Panc1 (cell line): ENCODE results near the gene TBX21. TPM values are rescaled to one million over a fixed set of nuclear protein-coding genes. Genes with fewer than 3 reads are reported as not detected.
A peak's percentile ranks its signal among the peaks of the same experiment; 100 is the strongest.

Experiments used
- ATAC-seq: fragments of 200-7000 bp; cut with Tn5 transposase; 2 replicates; pipeline ENCODE4 v1.9.1; 2020; ENCODE audit warnings: mild to moderate bottlenecking, moderate library complexity
- BruUV-seq: library from RNA; stranded (reverse); fragments of 400-500 nt; replicated peaks from 2 replicates; lab custom pipeline; 2021; lab: Mats Ljungman, UMichigan
- CTCF ChIA-PET: fragments of 300-600 bp; sonication (Branson Sonifier 250); formaldehyde crosslinking; loops from one replicate; lab custom pipeline; 2022; ENCODE audit warnings: antibody characterized with exemption; lab: Charles Lee
- POLR2A ChIA-PET: fragments of 300-600 bp; sonication (Branson Sonifier 250); formaldehyde crosslinking; loops from one replicate; lab custom pipeline; 2022; ENCODE audit warnings: antibody characterized with exemption; lab: Charles Lee
- DNase-seq: peaks from one replicate; pipeline ENCODE4 v3.0.0-alpha.2; 2010; ENCODE audit warnings: low read depth, low spot score
- H3K27ac ChIP-seq: 2 replicates; pipeline ENCODE4 v1.5.1; 2011; ENCODE audit warnings: mild to moderate bottlenecking, low read length, inconsistent platforms
- H3K27me3 ChIP-seq: fragments of 200-500 bp; sonication (Bioruptor generic); 2 replicates; pipeline ENCODE4 v1.6.0; 2014; ENCODE audit warnings: low read length, inconsistent platforms; ENCODE audit not compliant: control insufficient read depth, insufficient read depth
- H3K36me3 ChIP-seq: fragments of 200-500 bp; sonication (Bioruptor generic); 2 replicates; pipeline ENCODE4 v1.5.1; 2014; ENCODE audit warnings: inconsistent platforms, mild to moderate bottlenecking, low read length, moderate library complexity; ENCODE audit not compliant: control insufficient read depth, insufficient read depth
- H3K4me1 ChIP-seq: 2 replicates; pipeline ENCODE4 v1.5.1; 2011; ENCODE audit warnings: inconsistent platforms, mild to moderate bottlenecking, low read length, moderate library complexity; ENCODE audit not compliant: control insufficient read depth, insufficient read depth
- H3K4me3 ChIP-seq, 2 experiments: 2 replicates each; pipeline ENCODE4 v1.5.1; 2011 to 2012; ENCODE audit warnings: low read depth in 2 of 2, low read length in 2 of 2, mild to moderate bottlenecking in 2 of 2, inconsistent platforms in 1 of 2, moderate library complexity in 1 of 2
- H3K9me3 ChIP-seq: fragments of 200-500 bp; sonication (Bioruptor generic); 2 replicates; pipeline ENCODE4 v1.5.1; 2014; ENCODE audit warnings: low read depth, mild to moderate bottlenecking, inconsistent platforms, low read length, moderate library complexity; ENCODE audit not compliant: control insufficient read depth, insufficient read depth
- POLR2AphosphoS5 ChIP-seq: IDR thresholded peaks from 2 replicates; pipeline ENCODE4 v1.6.1; 2012; ENCODE audit warnings: mild to moderate bottlenecking, low read depth, low read length, moderate library complexity
- REST ChIP-seq, 2 experiments: IDR thresholded peaks; 2 replicates each; pipeline ENCODE4 v1.6.1; 2011 to 2012; ENCODE audit warnings: low read depth in 2 of 2, control low read depth in 1 of 2, low read length in 1 of 2, mild to moderate bottlenecking in 1 of 2, moderate library complexity in 1 of 2; ENCODE audit not compliant: insufficient read depth in 1 of 2
- SIN3A ChIP-seq: IDR thresholded peaks from 2 replicates; pipeline ENCODE4 v1.6.1; 2012; ENCODE audit warnings: low read depth, mild to moderate bottlenecking, low read length, moderate library complexity, borderline replicate concordance; ENCODE audit not compliant: insufficient read depth
- TCF7L2 ChIP-seq: IDR thresholded peaks from 2 replicates; pipeline ENCODE4 v1.6.1; 2011; ENCODE audit warnings: mild to moderate bottlenecking, low read depth, low read length, inconsistent platforms
- in situ Hi-C: cut with HindIII; loops from 2 replicates; pipeline ENCODE4 v1.10.0; 2016; ENCODE audit warnings: low sequenced_read_pairs, low pct_unique_long_range_greater_than_20kb
- intact Hi-C: fragments of 100-400 bp; cut with micrococcal nuclease; formaldehyde crosslinking; loops from one replicate; pipeline ENCODE4 v1.10.0; 2022; ENCODE audit not compliant: unreplicated experiment
- total RNA-seq: library from RNA; stranded (reverse); gene quantifications from one replicate; pipeline ENCODE4 v1.2.1, GENCODE V29; 2021; ENCODE audit not compliant: unreplicated experiment
- TF ChIP-seq, protein P1 (sequence below): fragments of 450-650 bp; IDR thresholded peaks from 2 replicates; pipeline ENCODE4 v1.5.1; 2017; ENCODE audit warnings: mild to moderate bottlenecking

The TBX21 gene
- total RNA-seq, 1 experiment from 2014 or later = 0.10 TPM

- CTCF ChIA-PET = interaction anchor here (0.6 kb wide), 1 partner anchor 34 kb away, joined by 3 read pairs; no protein-coding TSS in a partner anchor
- intact Hi-C loops (no loop called here), in situ Hi-C loops (no loop called here)
- H3K27me3 ChIP-seq = peaks cover 12% of the 10 kb centered on the region; the same call in 1 of the 2 replicates
- ATAC-seq (peak; percentile 44), DNase-seq (no peak)
- H3K4me1 ChIP-seq = no peaks in the 10 kb centered on the region
- POLR2A ChIA-PET = no interaction called here
- BruUV-seq = no TSS peak
- no peak for TF ChIP-seq SIN3A
- TF ChIP-seq, protein P1, sequence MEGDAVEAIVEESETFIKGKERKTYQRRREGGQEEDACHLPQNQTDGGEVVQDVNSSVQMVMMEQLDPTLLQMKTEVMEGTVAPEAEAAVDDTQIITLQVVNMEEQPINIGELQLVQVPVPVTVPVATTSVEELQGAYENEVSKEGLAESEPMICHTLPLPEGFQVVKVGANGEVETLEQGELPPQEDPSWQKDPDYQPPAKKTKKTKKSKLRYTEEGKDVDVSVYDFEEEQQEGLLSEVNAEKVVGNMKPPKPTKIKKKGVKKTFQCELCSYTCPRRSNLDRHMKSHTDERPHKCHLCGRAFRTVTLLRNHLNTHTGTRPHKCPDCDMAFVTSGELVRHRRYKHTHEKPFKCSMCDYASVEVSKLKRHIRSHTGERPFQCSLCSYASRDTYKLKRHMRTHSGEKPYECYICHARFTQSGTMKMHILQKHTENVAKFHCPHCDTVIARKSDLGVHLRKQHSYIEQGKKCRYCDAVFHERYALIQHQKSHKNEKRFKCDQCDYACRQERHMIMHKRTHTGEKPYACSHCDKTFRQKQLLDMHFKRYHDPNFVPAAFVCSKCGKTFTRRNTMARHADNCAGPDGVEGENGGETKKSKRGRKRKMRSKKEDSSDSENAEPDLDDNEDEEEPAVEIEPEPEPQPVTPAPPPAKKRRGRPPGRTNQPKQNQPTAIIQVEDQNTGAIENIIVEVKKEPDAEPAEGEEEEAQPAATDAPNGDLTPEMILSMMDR = no peak
- TF ChIP-seq TCF7L2 = no peak
- no peak for TF ChIP-seq POLR2AphosphoS5
- no peak for TF ChIP-seq REST (IDR thresholded peaks at IDR 0.05; ENCODE audit: insufficient read depth in 1 of 2, low read depth in 2 of 2, low read length in 1 of 2)
- H3K4me3 ChIP-seq = peak overlapping the region in 1 of 2 experiments; percentile 28; a peak in 2 of 4 replicates
- H3K27ac ChIP-seq = no peak overlapping the region
- no peaks in the 10 kb centered on the region for H3K9me3 ChIP-seq
- no peaks in the 10 kb centered on the region for H3K36me3 ChIP-seq
Observed at GRCh38 chr17:47733674-47734410, 806 bp downstream of the TBX21 start.

- no peak for TF ChIP-seq SIN3A
- TF ChIP-seq TCF7L2 = no peak
- no peak for TF ChIP-seq REST (IDR thresholded peaks at IDR 0.05; ENCODE audit: insufficient read depth in 1 of 2, low read depth in 2 of 2, low read length in 1 of 2)
- ChIA-PET CTCF (no interaction called here), POLR2A (interaction anchor here (0.7 kb wide), 1 partner anchor 44 kb away, joined by 11 read pairs; no protein-coding TSS in a partner anchor)
Observed at GRCh38 chr17:47735139-47735464, 2.1 kb downstream of the TBX21 start.

More at GRCh38 chr17:47735139-47735464, 2.1 kb downstream of the TBX21 start:
- DNase-seq = no peak
- no peak for ATAC-seq
- no peaks in the 10 kb centered on the region for H3K9me3 ChIP-seq
- H3K27me3 ChIP-seq = peaks cover 12% of the 10 kb centered on the region; the same call in 1 of the 2 replicates
- H3K4me1 ChIP-seq = no peaks in the 10 kb centered on the region
- H3K36me3 ChIP-seq = no peaks in the 10 kb centered on the region
- intact Hi-C loops = no loop called here
- in situ Hi-C loops = no loop called here
- no TSS peak for BruUV-seq
- H3K4me3 ChIP-seq = no peak overlapping the region
- H3K27ac ChIP-seq = no peak overlapping the region
